Sigmoid colon (tissue), 4 donors: ENCODE measurements around the gene GPR155.

Experiments
- POLR2A ChIP-seq, 2 donors: fragments of 450-650 bp; IDR thresholded peaks; one replicate each; pipeline ENCODE4 v1.6.1; 2016; ENCODE audit warnings: antibody characterized with exemption in 2 of 2, mild to moderate bottlenecking in 2 of 2, moderate library complexity in 2 of 2
- POLR2AphosphoS5 ChIP-seq, 4 donors: sonication (generic); formaldehyde crosslinking; IDR thresholded peaks; one replicate each; pipeline ENCODE4 v1.6.1; 2017; ENCODE audit warnings: antibody characterized with exemption in 4 of 4
- TF ChIP-seq, protein P1 (sequence below), 4 experiments: fragments of 450-650 bp in 3 of 4; fragments of 200-600 bp in 1 of 4; IDR thresholded peaks; one replicate each; pipeline ENCODE4 v1.5.1; 2016 to 2019; ENCODE audit warnings: antibody characterized with exemption in 4 of 4, mild to moderate bottlenecking in 3 of 4, moderate library complexity in 2 of 4

GRCh38 chr2:174487108-174487819 lies 435 bp upstream of the GPR155 start:
- TF ChIP-seq, protein P1, sequence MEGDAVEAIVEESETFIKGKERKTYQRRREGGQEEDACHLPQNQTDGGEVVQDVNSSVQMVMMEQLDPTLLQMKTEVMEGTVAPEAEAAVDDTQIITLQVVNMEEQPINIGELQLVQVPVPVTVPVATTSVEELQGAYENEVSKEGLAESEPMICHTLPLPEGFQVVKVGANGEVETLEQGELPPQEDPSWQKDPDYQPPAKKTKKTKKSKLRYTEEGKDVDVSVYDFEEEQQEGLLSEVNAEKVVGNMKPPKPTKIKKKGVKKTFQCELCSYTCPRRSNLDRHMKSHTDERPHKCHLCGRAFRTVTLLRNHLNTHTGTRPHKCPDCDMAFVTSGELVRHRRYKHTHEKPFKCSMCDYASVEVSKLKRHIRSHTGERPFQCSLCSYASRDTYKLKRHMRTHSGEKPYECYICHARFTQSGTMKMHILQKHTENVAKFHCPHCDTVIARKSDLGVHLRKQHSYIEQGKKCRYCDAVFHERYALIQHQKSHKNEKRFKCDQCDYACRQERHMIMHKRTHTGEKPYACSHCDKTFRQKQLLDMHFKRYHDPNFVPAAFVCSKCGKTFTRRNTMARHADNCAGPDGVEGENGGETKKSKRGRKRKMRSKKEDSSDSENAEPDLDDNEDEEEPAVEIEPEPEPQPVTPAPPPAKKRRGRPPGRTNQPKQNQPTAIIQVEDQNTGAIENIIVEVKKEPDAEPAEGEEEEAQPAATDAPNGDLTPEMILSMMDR (IDR thresholded peaks at IDR 0.05), result no peak
- TF ChIP-seq POLR2AphosphoS5 (IDR thresholded peaks at IDR 0.05), result peak in 3 of 4 donors; percentile 5 to 47 (median 39)
- TF ChIP-seq POLR2A (IDR thresholded peaks at IDR 0.05), result peak; percentile 43 to 46
